Activated CD4-positive, CD25-positive, alpha-beta regulatory T cell (primary cell): ENCODE results near the gene HEATR5B.

Experiments
- DNase-seq, 4 experiments: peaks; one replicate each; lab custom pipeline; 2025; lab: John Stamatoyannopoulos, UW

HEATR5B gene

GRCh38 chr2:37083873-37084794, at the start of gene HEATR5B, which contains the start of gene GPATCH11:
TSS of gene HEATR5B (minus strand) at chr2:37084372. CDS start at chr2:37083414, 958 bp downstream.
TSS of gene GPATCH11 (plus strand) at chr2:37084518. CDS start at chr2:37088382, 3,864 bp downstream.
- DNase-seq, result peak; percentile 63 to 80 (median 70)

GRCh38 chr2:37132914-37133313, 48.7 kb upstream of the HEATR5B start:
- no peak for DNase-seq

DNA sequence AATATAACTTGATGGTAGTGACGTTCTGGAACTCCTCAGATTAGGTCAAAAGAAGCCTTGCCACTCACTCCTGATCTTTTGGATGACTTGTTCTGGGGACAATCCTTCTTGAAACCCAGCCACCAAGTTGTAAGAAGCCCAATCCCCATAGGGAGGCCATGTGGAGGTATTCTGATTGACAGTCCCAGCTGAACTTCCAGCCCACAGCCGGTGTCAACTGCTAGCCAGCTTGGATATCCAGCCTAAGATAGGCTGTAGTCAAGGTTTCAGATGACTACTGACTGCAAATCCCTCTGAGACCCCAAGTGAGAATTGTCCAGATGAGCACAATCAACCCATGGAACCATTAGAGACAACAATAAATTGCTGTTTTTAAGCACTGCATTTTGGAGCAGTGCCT, 41.2 kb upstream of the HEATR5B start:
- no peak for DNase-seq

DNA sequence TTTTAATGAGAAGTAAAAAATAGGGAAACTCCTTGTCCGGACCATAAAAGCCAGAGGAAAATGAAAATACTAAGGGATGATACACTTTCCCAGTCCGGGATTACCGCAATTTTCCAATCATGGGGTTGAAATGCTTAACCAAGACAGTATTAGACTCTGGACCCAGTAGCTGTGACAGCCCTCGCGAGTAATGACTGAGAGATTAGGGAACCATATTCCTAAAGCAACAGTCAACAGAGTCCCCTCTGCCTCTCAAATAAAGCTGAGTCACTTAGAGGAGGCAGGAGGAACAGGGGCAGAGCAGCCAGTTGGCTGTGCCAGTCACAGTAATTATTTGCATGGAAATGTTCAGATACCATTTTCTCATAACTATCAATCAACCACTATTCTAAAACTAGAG, 35.0 kb upstream of the HEATR5B start:
- no peak for DNase-seq

DNA sequence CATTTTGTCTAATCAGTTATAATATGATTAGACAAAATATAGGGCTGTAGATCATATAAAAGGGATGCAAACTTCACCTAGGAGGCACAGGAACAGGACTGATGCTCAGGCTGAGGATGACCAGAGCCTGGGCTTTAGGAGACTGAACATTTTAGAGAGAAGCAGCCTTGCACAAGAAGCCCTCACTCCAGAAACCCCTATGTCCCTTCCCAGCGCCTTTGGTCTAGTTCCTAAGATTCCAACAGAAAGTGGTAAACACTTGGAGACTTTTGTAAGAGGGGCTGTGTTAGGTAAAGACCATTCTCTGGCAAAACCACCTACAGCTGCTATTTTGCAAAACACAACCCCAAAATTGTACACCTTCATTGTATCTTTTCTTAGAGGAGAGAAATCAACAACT, 33.4 kb upstream of the HEATR5B start:
- no peak for DNase-seq

DNA sequence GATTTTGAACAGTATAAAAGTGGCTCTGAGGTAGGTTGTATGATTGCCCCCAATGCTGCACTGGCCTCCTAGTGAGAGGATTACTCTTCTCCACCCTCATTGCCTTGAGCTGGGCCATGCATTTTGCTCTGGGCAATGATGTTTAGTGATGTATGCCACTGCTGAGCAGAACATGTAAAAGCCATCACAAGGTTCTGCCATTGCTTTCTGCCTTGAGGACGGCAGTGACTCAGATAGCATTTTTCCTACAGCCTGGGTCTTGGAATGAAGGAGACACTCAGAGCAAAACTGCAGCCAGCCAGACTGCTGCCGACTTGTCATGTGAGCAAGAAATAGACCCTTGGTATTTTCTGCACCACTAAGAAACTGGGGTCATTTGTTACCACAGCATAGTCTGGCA, 27.8 kb upstream of the HEATR5B start:
- DNase-seq, result no peak

- no peak for DNase-seq
These were observed 26.4 kb upstream of the HEATR5B start for GRCh38 chr2:37110306-37111212.

GRCh38 chr2:37109523-37109922, 25.4 kb upstream of the HEATR5B start:
- no peak for DNase-seq

DNA sequence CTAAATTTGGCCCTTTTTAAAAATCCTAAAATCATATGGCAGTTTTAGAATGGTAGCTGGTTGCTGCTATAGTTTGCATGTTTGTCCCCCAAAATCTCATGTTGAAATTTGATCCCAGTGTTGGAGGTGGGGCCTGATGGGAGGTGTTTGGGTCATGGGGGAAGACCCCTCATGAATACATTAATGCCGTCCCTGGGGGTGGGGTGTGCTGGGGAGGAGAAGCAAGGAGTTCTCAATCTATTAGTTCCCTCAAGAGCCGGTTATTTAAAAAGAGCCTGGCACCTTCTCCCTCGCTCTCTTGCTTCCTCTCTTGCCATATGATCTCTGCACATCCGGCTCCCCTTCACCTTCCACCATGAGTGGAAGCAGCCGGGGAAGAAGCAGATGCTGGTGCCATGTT, 21.0 kb upstream of the HEATR5B start:
- no peak for DNase-seq

DNA sequence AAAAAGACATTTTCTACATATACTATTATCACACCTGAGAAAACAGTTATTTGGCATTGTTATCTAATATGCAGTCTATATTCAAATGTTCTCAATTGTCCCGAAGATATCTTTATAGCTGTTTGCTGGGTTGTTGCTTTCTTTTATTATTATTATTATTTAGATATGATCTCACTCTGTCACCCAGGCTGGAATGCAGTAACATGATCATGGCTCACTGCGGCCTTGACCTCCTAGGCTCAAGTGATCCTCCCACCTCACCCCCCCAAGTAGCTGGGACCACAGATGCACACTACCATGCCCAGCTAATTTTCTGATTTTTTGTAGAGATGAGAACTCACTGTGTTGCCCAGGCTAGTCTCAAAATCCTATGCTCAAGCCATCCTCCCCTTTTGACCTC, 20.0 kb upstream of the HEATR5B start:
- no peak for DNase-seq

- DNase-seq, result no peak
These were observed 18.4 kb upstream of the HEATR5B start for GRCh38 chr2:37102588-37102987.

DNA sequence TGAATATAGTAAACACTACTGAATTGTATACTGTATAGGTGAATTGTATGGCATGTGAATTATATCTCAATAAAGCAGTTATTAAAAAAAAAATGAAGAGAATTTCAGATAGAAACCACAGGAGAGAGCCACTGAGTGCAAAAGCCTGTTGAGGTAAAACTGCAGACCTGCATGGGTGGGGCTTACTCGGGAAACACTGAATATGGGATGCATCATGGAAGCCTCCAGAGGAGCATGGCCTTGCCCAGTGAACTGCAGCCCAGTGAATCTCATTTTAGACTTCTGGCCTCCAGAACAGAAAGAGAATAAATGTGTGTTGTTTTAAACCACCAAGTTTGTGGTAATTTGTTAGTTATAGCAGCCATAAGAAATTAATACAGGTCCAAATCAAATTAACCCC, 15.9 kb upstream of the HEATR5B start:
- no peak for DNase-seq

DNA sequence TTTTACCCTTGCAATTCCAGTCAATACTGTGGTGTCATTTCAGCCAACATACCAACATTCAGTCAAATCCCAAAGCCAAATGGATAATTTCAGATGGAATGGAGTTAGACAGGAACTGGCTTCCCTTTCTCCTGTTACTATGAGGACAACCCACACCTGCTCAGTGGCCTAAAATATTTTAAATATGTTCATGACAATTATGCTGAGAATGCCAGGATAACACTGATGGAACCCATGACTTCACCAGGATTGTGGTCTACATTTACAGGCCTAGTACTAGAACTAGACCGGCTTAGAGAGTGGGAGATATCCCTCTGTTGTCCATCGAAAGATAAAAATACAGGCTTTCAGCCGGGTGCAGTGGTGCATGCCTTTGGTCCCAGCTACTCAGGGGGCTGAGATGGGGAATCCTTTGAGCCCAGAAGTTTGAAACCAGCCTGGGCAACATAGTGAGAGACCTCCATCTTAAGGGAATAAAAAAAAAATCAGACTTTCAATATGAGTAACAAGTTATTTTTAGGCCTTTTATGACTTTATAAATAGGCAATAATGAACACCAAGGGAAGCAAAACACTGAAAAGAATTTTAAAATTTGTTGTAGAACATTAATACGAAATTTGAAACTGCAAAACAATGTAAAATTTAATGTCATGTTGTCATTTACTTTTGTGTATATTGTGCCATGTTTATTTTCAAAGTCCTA, 14.4 kb upstream of the HEATR5B start:
- no peak for DNase-seq

GRCh38 chr2:37096568-37096967, 12.4 kb upstream of the HEATR5B start:
- DNase-seq, result no peak

- DNase-seq, result no peak
These were observed 7.7 kb upstream of the HEATR5B start for GRCh38 chr2:37091873-37092272.

GRCh38 chr2:37090019-37090477, 5.9 kb upstream of the HEATR5B start:
- no peak for DNase-seq

DNA sequence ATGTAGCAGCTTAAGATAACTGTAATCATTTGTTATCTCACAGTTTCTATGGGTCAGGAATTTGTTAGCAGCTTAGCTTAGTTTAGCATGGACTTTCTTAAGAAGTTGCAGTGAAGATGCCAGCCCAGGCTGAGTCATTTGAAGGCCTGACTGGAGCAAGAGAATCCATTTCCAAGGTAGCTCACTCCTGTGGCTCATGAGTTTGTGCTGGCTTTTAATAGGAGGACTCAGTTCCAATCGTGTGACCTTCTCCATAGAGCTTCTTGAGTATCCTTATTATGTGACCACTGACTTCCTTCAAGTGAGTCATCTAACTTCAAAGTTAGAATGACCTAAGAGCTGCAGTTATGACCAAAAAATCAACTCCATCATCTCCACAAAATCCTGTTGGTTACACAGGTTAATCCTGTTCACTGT, 1.6 kb upstream of the HEATR5B start:
- no peak for DNase-seq

GRCh38 chr2:37084797-37085196, 625 bp upstream of the HEATR5B start:
- DNase-seq, result no peak

DNA sequence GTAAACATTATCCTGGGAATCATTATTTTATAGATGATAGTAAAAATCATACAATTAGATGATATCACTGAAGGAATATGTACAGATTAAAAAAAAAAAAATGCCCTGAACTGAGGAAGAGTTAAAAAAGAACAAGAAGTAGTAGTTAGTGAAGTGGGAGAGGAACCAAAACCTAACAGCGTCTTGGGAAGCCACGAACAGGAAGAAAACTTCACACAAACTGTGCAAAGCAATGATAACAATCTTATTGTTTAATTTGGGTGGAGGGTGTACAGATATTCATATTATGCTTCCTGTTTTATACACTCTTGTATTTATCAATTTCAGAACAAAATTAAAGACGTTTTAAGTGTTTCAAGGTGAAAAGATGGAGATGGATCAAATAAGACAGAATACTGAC, 3.5 kb downstream of the HEATR5B start:
- no peak for DNase-seq

DNA sequence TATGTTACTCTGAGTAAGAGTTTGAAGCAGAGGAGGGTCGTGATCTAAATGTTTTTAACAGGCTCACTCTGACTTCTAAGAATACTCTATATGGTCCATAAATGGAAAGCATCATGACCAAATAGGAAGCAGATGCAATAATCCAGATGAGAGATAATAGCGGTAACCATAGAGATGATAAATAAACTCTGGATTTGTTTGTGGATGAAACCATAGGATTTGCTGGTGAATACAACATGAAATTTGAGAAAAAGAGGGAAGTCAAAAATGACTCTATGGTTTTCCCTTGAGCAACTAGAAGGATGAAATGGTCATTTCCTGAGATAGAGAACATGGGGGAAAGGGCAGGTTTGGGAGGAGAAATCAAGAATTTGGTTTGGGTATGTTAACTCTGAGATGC, 3.9 kb downstream of the HEATR5B start:
- no peak for DNase-seq

DNA sequence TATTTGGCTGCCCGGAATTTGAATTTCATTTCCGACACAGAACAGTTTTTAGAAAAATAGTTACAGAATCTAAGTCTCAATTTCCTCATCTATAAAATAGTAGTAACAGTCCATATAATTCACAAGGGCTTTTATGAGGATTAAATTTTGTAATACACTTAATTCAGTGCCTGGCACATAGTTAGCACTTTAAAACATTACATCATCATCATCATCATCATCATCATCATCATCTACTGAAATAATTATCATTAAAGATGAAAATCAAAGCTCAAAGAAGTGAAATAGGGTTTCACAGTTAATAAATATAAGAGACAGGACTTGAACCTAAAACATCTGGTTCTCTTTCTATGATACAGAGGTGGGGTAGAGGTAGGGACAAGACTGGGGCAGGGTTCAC, 13.2 kb downstream of the HEATR5B start:
- DNase-seq, result no peak

DNA sequence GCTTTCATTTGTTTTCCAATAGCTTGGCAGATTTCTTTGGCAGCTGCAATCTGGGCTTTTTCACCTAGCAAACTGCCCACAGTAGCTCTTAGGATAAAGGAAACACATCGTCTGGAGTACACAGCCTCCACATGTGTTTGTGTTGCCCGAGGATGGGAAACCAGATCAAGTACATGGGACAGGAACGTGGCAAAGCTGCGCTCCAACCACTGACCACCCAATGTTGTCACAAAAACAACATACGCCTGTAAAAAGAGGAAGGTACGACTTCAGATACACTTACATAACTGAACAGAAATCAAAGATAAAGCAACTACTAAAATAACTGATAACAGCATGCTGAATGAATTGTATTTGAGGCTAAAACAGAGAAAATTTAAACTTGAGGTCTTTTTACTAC, 15.5 kb downstream of the HEATR5B start:
- no peak for DNase-seq
